Stomach (tissue), 9 donors: Measurements from ENCODE around the gene EIF2B2. TPM values are rescaled to one million over a fixed set of nuclear protein-coding genes. Genes with fewer than 3 reads are reported as not detected.

Experiments used
- DNase-seq, 2 donors: peaks; one replicate each; pipeline versions ENCODE4 v3.0.0 to v3.0.0-alpha.2; 2013 to 2019
- H3K27ac ChIP-seq, 5 donors: fragments of 200-600 bp in 4 of 5; sonication (generic) in 4 of 5; one replicate each; pipeline ENCODE4 v1.5.1; 2013 to 2019; ENCODE audit warnings: mild to moderate bottlenecking in 1 of 5, moderate library complexity in 1 of 5
- H3K27me3 ChIP-seq, 3 donors: fragments of 200-600 bp; sonication (generic); one replicate each; pipeline ENCODE4 v1.5.1; 2017 to 2019; ENCODE audit warnings: mixed run types in 1 of 3
- H3K36me3 ChIP-seq, 4 donors: fragments of 200-600 bp; sonication (generic); 1 replicate in 3 of 4; 2 replicates in 1 of 4; pipeline ENCODE4 v1.5.1; 2016 to 2019
- H3K4me1 ChIP-seq, 4 donors: fragments of 200-600 bp; sonication (generic); one replicate each; pipeline ENCODE4 v1.5.1; 2016 to 2019
- H3K4me3 ChIP-seq, 4 donors: fragments of 200-600 bp; sonication (generic) in 3 of 4; one replicate each; pipeline ENCODE4 v1.5.1; 2016 to 2019; ENCODE audit warnings: mild to moderate bottlenecking in 1 of 4
- H3K9me3 ChIP-seq, 4 donors: fragments of 200-600 bp; sonication (generic); one replicate each; pipeline ENCODE4 v1.5.1; 2016 to 2019
- EP300 ChIP-seq: sonication (generic); formaldehyde crosslinking; IDR thresholded peaks from one replicate; pipeline ENCODE4 v1.6.1; 2017; ENCODE audit warnings: antibody characterized with exemption
- POLR2A ChIP-seq, 4 donors: fragments of 450-650 bp; IDR thresholded peaks; one replicate each; pipeline ENCODE4 v1.6.1; 2016; ENCODE audit warnings: antibody characterized with exemption in 4 of 4, control low read depth in 2 of 4, mild to moderate bottlenecking in 1 of 4, moderate library complexity in 1 of 4
- POLR2AphosphoS5 ChIP-seq, 3 donors: sonication (generic); formaldehyde crosslinking; IDR thresholded peaks; one replicate each; pipeline ENCODE4 v1.6.1; 2016; ENCODE audit warnings: antibody characterized with exemption in 3 of 3
- WGBS, 5 donors: extraction: QIAGEN DNeasy Blood & Tissue Kit in 3 of 5; methylation state at CpG; one replicate each; pipeline versions ENCODE4 v1.1.5 to v1.1.7; 2013 to 2018; 5-methylcytosine and 5-hydroxymethylcytosine counted together
- intact Hi-C: fragments of 100-400 bp; cut with DNase I; formaldehyde crosslinking; loops from one replicate; pipeline ENCODE4 v1.15.1; 2023; ENCODE audit warnings: low total_unique reads
- polyA plus RNA-seq, 3 donors: library from polyadenylated mRNA; stranded (reverse); fragments of 200-250 nt; gene quantifications; one replicate each; pipeline ENCODE4 v1.2.3, GENCODE V29; 2013
- total RNA-seq, 5 donors: library from RNA; depleted of rRNA; stranded (reverse); fragments of >200 nt; gene quantifications; one replicate each; pipeline versions ENCODE4 v1.1.0 to v1.2.3, GENCODE V29; 2014 to 2016
- TF ChIP-seq, protein P1 (sequence below), 7 experiments: fragments of 450-650 bp in 4 of 7; fragments of 200-600 bp in 3 of 7; sonication (generic) in 3 of 7; IDR thresholded peaks; one replicate each; pipeline ENCODE4 v1.5.1; 2016 to 2019; ENCODE audit warnings: antibody characterized with exemption in 7 of 7, control low read depth in 2 of 7, mild to moderate bottlenecking in 1 of 7
- donor health status: healthy with polysubstance abuse.
- donor health status: Bipolar disorder and iron deficiency.
- donor health status: healthy.

EIF2B2 gene
- total and polyA plus RNA-seq, 8 donors = 5.8 to 182 (median 27.7) TPM

DNA sequence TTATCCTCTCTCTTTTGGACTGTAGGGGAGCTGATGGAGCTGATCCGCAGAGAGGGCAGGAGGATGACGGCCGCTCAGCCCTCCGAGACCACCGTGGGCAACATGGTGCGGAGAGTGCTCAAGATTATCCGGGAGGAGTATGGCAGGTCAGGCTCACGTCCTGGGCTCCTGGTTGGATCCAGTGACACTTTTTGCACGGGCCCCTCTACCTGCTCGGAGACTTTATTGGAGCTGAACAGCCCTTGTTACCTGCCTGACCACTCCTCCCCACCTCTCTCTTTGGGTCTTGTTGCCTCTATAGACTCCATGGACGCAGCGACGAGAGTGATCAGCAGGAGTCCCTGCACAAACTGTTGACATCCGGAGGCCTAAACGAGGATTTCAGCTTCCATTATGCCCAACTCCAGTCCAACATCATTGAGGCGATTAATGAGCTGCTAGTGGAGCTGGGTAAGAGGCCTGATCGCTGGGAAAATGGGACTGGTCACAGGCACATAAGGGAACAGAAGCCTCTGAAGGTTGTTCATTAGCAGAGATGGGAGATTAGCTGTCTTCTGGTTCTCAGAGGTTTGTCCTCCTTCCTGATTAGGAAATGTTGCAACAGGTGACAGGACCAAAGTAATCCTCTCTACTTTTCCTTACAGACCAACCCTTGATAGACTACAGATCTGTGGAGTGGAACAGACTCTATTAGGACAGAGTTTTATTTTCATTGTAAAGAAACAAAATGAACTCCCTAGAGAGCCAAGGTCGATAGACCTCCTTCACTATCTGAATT lies 718 bp downstream of the EIF2B2 start:
- TF ChIP-seq EP300 = no peak
- TF ChIP-seq, protein P1, sequence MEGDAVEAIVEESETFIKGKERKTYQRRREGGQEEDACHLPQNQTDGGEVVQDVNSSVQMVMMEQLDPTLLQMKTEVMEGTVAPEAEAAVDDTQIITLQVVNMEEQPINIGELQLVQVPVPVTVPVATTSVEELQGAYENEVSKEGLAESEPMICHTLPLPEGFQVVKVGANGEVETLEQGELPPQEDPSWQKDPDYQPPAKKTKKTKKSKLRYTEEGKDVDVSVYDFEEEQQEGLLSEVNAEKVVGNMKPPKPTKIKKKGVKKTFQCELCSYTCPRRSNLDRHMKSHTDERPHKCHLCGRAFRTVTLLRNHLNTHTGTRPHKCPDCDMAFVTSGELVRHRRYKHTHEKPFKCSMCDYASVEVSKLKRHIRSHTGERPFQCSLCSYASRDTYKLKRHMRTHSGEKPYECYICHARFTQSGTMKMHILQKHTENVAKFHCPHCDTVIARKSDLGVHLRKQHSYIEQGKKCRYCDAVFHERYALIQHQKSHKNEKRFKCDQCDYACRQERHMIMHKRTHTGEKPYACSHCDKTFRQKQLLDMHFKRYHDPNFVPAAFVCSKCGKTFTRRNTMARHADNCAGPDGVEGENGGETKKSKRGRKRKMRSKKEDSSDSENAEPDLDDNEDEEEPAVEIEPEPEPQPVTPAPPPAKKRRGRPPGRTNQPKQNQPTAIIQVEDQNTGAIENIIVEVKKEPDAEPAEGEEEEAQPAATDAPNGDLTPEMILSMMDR (IDR thresholded peaks at IDR 0.05) = no peak
- TF ChIP-seq POLR2AphosphoS5 (IDR thresholded peaks at IDR 0.05) = no peak
- no peak for TF ChIP-seq POLR2A (IDR thresholded peaks at IDR 0.05)
- H3K9me3 ChIP-seq = no peaks in the 10 kb centered on the region
- intact Hi-C loops = no loop called here

DNA sequence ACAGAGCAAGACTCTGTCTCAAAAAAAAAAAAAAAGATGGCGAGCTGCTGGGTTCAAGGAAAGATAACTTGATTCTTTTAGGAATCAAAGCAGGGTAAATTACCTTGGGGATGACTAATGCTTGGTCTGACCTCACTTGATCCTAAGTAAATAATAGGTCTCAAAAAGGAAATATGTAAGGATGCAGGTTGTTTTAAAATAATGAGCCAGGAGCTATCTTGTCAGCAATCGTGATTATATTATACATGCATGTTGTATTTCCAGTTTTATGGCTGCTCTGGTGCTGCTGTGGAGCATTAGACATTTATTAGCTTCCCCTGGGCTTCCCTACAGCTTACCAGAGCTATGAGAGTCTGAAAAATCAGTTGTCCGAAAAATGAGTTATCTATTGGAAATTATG lies 2.6 kb downstream of the EIF2B2 start:
- DNase-seq = no peak
- H3K4me3 ChIP-seq = no peak overlapping the region
- no peak for TF ChIP-seq POLR2AphosphoS5 (IDR thresholded peaks at IDR 0.05)
- TF ChIP-seq POLR2A (IDR thresholded peaks at IDR 0.05) = no peak
- TF ChIP-seq, protein P1 (IDR thresholded peaks at IDR 0.05) = no peak
- TF ChIP-seq EP300 = no peak
- H3K27ac ChIP-seq = no peak overlapping the region
- no peaks in the 10 kb centered on the region for H3K9me3 ChIP-seq
- WGBS, 5 donors = 83 to 94% (median 90%) methylated on average over 3 of the region's 3 CpGs
- no peaks in the 10 kb centered on the region for H3K27me3 ChIP-seq
- peaks cover 27 to 58% (median 54%) of the 10 kb centered on the region in 4 donors for H3K36me3 ChIP-seq
- intact Hi-C loops = no loop called here
- H3K4me1 ChIP-seq = peaks cover 10 to 28% (median 22%) of the 10 kb centered on the region in 4 donors

More for the DNA sequence above, 718 bp downstream of the EIF2B2 start:
- Histone ChIP-seq H3K36me3 (peaks cover 22 to 39% (median 36%) of the 10 kb centered on the region in 4 donors), H3K27me3 (no peaks in the 10 kb centered on the region), H3K4me3 (peak overlapping the region; percentile 87 to 97 (median 92)), H3K27ac (peak overlapping the region in 4 of 5 donors; percentile 80 to 87 (median 85)), H3K4me1 (peaks cover 10 to 28% (median 22%) of the 10 kb centered on the region in 4 donors)
- WGBS, 5 donors = 6 to 10% (median 9%) methylated on average over 18 of the region's 18 CpGs
- peak in 1 of 2 donors; percentile 18 for DNase-seq

DNA sequence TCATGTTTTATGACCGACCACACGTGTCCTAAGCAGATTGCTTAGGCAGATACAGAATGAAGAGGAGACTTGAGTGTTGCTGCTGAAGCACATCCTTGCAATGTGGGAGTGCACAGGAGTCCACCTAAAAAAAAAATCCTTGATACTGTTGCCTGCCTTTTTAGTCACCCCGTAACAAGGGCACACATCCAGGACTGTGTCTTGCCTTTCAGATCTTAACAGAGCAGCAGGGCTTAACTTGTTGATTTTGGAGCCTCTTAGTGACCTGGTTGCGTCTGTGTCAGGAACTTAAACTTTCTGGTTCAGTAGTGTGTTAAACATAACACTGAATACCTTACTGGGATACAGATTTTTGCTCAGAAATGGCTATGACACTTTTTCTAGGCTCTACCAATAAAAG lies 6.5 kb downstream of the EIF2B2 start:
- DNase-seq = no peak
- TF ChIP-seq POLR2AphosphoS5 (IDR thresholded peaks at IDR 0.05) (no peak), EP300 (no peak), POLR2A (IDR thresholded peaks at IDR 0.05) (no peak)
- TF ChIP-seq, protein P1 (IDR thresholded peaks at IDR 0.05) = no peak
- 77 to 91% (median 82%) methylated on average over 4 of the region's 4 CpGs for WGBS, 5 donors
- no peak overlapping the region for H3K4me3 ChIP-seq
- H3K27me3 ChIP-seq = no peaks in the 10 kb centered on the region
- H3K36me3 ChIP-seq = peaks cover 27 to 95% (median 88%) of the 10 kb centered on the region in 4 donors
- intact Hi-C loops = no loop called here
- H3K27ac ChIP-seq = no peak overlapping the region
- H3K4me1 ChIP-seq = peaks cover 1 to 25% (median 16%) of the 10 kb centered on the region in 4 donors
- no peaks in the 10 kb centered on the region for H3K9me3 ChIP-seq

DNA sequence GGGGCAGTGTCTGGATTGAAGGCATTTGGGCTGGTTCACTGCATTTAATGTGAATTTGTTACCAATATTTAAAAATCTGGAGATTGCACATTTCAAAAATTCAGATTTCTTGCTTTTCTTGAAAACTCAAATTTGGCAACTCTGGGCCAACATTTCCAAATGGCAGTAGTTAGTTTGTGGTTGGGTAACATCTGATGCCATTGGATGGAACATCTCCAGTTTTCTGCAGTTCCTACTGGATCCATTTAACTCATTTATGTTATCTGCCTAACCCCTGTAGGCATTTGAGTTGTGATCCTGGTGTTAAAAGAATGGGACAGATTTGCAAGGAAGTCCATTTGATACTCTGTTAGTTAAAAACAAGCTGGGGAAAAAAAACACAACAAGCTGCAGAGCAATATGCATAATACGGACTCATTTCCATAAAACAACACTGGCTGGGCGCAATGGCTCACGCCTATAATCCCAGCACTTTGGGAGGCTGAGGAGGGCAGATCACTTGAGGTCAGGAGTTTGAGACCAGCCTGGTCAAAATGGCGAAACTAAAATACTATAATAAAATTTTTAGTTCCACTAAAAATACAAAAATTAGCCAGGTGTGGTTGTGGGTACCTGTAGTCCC lies 7.9 kb downstream of the EIF2B2 start:
- no peaks in the 10 kb centered on the region for H3K9me3 ChIP-seq
- TF ChIP-seq POLR2AphosphoS5 (IDR thresholded peaks at IDR 0.05) = no peak
- TF ChIP-seq, protein P1 (IDR thresholded peaks at IDR 0.05) = no peak
- no peak for TF ChIP-seq POLR2A (IDR thresholded peaks at IDR 0.05)
- TF ChIP-seq EP300 = no peak
- intact Hi-C loops = no loop called here
- peaks cover 0 to 16% (median 5%) of the 10 kb centered on the region in 4 donors for H3K4me1 ChIP-seq
- 92 to 98% (median 95%) methylated on average over 4 of the region's 4 CpGs for WGBS, 5 donors
- no peaks in the 10 kb centered on the region for H3K27me3 ChIP-seq
- H3K36me3 ChIP-seq = peaks cover 29 to 100% (median 94%) of the 10 kb centered on the region in 4 donors
- H3K4me3 ChIP-seq = no peak overlapping the region
- peak overlapping the region in 2 of 5 donors; percentile 57 to 59 for H3K27ac ChIP-seq
- DNase-seq = no peak
